Renal pelvis (tissue), 12 donors: ENCODE results near the gene CBFA2T3. TPM values are rescaled to one million over a fixed set of nuclear protein-coding genes. Genes with fewer than 3 reads are reported as not detected.
A peak's percentile ranks its signal among the peaks of the same experiment; 100 is the strongest.
"Not testable (repeated sequence)": the region's sequence is repeated elsewhere in the genome, so short reads cannot be mapped to it uniquely, and the experiment has no call there.

Experiments
- DNase-seq: peaks from one replicate; pipeline ENCODE4 v3.0.0-alpha.2; 2013
- long read RNA-seq, 16 experiments: transcript quantifications; one replicate each; lab custom pipeline, GENCODE V29; 2026
- polyA plus RNA-seq, 3 donors: library from polyadenylated mRNA; unstranded; fragments of 120-200 nt; gene quantifications; one replicate each; pipeline ENCODE4 v1.2.1, GENCODE V29; 2013; ENCODE audit not compliant: insufficient read length in 3 of 3

The CBFA2T3 gene
- 1 to 10 TPM; 3.1 to 3.6 (median 3.5) TPM for polyA plus RNA-seq
- long read RNA-seq, donor 1, result 0 reads
- long read RNA-seq, donor 2, result 0 reads
- long read RNA-seq, donor 3, partial matches to known transcripts, result 0 of 1 reads
- long read RNA-seq, donor 3, other reads (novel, unspliced or antisense), result 0 of 1 reads
- long read RNA-seq, donor 4, result 0 reads
- long read RNA-seq, donor 5, result 0 reads
- long read RNA-seq, donor 6, partial matches to known transcripts, result 0 of 1 reads
- long read RNA-seq, donor 6, other reads (novel, unspliced or antisense), result 0 of 1 reads
- long read RNA-seq, donor 7, partial matches to known transcripts, result 0 of 1 reads
- long read RNA-seq, donor 7, other reads (novel, unspliced or antisense), result 0 of 1 reads
- long read RNA-seq, donor 8, result 0 reads
- long read RNA-seq, donor 9, result 0 reads
- long read RNA-seq, donor 10, result 0 reads
- long read RNA-seq, donor 11, result 0 reads
- long read RNA-seq, donor 12, result 0 reads
- long read RNA-seq, donor 13, result 0 reads
- long read RNA-seq, donor 14, result 0 reads
- long read RNA-seq, donor 15, result 0 reads
- long read RNA-seq, donor 16, result 0 reads

DNA sequence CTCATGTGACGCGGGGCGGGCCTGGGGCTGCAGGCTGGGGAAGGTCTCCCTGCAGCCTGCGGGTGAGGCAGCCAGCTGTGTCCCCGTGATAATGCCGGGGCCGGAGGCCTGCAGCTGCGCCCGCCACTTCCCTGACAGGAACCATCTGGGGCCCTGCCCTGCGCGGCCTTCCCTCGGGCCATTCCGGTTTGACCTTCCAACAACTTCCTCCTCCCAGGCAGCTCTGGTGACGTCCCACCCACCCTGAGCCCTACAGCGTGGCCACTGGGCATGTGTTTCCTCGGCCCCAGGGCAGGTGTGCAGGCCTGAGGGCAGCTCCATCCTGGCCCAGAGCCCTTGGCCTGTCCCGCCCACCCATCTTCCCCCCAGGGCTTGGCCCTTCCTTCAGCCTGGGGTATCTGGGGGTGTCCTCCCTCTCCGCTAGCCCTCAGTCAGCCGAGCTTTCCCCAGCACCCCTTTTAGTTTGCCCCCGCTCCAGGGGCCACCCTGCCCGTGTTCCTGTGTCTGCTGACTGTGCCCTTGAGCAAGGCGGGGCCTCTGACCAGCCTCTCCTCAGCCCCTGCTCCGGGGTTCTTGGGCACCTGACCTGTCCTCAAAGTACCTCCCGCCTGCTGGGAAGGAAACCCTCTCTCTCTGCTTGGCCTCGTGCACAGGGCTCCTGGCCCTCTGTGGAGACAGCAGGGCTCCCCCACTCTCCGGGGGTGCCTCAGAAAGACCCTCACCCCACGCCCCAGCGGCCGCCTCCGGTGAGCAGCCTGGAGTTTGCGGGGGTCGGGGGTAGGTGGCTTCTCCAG, at the start of gene CBFA2T3:
TSS of gene CBFA2T3 (minus strand) at position 190 of the 794 bp plus-strand sequence. CDS start 400 bp downstream, outside the sequence.
- peak; percentile 78 for DNase-seq

DNA sequence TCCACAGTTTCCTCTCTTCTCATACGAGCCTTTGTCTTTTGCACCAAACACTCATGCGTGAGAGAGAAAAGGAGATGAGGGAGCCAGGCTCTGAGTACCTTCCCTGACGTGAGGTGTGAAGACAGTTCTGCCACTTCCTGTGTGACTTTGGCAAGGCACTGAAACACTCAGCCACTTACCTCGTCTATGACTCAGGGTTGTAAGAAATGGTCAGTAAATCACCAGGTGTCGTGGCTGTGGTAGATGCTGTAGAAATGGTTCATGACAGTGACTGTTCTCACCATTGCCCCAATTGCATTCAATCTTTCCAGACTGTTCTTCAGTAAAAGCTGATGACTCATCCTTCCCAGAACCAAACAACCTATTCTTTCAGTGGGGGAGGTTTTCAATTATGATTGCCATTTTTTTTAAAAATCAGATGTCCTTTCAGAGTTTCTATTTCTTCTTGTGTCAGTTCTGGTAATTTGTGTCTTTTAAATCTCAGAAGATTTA, 49.2 kb upstream of the CBFA2T3 start:
- DNase-seq, result no peak

DNA sequence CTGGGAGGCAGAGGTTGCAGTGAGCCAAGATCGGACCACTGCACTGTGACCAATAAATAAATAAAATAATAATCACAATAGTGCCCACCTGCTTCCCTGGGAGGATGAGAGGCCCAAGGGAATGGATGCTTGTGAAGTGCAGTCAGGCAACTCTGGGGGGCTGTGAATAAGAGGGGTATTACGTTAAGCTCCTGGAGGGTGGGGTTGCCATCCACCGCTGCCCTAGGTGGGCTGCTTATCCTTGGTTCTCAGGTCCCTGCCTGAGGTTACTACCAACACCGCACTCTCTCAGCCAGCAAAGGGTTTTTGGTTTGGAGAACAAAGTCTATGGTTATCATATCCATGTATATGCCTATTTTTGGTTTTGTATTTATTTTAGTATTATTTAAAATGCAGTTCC, 48.6 kb upstream of the CBFA2T3 start:
- DNase-seq, result no peak

DNA sequence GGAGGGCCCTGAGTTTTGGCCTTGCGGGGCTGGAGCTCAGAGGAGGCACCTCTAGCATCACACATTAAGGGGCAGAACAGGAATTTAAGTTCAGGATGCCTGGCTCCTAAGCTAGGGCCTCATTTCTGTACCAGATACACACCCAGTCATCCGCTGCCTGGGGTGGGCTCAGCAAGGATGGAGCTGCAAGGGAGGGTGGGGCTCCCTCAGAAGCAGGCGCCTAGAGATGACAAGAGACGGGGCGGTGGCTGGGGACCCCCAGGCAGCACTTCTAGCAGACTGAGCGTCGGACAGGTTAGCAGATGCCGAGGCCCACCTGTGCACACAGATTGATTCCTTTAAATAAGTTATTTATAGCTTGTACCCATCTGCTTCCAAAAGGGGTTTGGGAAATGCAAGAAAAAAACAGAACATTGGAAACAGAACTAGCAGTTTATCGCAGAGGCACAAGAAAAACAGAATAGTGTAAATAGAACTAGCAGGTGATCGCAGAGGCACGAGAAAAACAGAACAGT, 47.6 kb upstream of the CBFA2T3 start:
- no peak for DNase-seq

DNA sequence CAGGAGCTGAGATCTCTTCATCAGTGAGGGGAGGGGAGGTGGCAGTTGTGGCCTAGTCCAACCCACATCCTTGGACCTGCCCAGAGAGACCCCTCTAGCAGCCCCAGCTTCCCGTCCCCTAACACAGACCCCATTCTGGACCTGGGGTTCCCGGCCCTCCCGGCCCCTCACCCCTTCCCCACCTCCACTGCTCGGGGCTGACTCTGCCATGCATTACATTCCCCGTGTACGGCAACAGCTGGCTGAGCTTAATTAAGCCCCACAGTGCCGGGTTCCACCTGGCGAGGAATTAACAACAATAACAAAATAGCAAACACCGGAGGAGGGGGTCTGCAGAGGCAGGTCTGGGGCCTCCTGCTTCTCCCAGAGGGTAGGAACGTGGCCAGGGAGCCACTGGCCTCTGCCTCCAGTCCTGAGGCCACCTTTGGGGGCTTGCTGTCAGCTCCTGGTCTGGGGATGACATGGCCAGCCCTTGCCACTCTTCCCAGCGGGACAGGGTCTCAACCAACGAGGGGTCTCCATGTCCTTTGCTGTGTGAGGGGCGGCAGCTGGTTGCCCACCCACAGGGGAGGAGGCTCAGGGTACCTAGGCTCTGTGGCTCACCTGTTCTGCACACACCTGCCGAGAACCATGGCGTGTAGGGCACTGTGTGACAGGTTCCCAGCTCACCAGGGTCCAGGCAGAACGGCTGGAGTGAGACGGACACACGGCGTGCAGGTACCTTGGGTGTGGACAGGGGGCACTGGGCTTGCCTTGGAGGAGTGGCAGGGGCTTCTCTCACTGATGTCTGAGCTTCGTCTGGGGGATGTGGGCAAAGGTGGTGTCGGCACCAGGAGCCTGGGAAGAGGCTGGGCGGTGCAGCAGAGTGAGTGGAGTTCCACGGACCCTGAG, 46.9 kb upstream of the CBFA2T3 start:
- no peak for DNase-seq

DNA sequence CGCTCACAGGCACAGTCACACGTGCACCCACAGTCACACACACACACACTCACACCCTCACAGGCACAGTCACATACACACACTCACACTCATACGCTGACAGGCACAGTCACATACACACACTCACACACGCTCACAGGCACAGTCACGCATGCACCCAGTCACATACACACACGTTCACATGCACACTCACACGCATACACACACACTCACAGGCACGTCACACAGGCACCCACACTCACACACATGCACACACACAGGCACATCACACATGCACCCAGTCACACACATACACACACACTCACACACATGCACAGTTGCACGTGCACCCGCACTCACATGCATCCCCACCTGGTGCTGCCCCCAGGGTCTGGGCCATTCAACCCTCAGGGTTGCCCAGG, 46.1 kb upstream of the CBFA2T3 start:
- DNase-seq, result no peak

DNA sequence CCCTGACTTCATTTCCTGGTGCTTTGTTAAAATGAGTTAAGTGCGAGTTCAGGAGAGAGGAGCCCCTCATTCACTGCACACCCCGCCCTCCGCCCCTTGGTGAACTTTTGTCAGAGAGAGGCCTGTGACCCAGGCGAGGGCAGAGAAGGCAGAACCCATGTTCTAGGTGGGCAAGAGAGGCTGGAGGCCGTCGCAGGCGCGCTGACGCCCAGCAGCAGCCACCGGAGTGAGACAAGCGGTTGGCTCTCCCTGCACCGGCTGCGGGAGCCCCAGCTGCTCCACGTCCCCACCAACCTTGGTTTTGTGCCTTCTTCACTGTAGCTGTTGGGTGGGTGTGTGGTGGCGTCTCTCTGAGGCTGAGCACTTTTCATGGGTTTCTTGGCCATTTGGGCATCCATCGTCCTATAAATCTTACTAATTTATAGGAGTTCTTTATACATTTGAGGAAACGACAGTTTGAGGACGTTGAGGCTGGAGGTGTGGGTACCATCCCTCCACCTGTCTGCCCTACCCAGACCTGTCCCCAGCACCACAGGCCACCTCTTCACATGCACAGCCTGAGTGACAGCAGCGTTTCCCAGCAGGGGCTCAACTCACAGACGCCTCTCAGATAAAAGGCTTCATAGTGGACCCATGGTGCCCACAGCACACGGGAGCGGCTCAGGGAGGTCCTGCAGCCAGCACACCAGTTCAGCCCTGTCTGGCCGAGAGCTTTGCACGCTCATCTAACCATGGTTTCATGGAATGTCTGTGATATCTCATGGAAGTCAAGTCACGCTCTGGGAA, 45.2 kb upstream of the CBFA2T3 start:
- DNase-seq, result no peak

DNA sequence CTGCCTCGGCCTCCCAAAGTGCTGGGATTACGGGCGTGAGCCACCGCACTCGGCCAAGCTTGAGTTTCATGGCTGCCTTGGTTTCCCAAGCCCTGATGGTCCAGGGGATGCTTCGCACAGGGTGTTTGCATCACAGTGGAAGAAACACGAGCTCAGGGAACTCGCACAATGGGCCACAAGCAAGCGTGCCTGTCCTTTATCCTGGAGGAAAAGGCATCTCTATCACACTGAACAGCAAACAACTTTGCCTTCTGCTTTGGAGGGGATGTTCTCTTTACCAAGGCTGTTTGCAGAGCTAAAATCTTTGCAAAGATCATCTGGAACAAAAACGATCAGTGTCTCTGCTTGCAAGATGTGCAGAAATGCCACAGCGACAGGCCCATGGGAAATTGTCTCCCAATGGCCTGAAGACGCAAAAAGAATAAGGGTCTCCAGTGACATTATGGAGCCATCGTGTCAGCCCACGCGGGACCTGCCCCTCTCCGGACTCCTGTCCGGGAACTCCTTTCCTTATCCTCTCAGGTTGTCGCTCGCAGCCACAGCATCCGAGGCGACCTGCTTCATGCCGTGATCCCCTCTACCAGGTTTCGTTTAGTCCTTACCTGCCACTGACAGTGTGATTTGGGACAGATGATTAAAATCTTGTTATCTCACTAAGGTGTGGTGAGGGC, 44.1 kb upstream of the CBFA2T3 start:
- DNase-seq, result no peak

DNA sequence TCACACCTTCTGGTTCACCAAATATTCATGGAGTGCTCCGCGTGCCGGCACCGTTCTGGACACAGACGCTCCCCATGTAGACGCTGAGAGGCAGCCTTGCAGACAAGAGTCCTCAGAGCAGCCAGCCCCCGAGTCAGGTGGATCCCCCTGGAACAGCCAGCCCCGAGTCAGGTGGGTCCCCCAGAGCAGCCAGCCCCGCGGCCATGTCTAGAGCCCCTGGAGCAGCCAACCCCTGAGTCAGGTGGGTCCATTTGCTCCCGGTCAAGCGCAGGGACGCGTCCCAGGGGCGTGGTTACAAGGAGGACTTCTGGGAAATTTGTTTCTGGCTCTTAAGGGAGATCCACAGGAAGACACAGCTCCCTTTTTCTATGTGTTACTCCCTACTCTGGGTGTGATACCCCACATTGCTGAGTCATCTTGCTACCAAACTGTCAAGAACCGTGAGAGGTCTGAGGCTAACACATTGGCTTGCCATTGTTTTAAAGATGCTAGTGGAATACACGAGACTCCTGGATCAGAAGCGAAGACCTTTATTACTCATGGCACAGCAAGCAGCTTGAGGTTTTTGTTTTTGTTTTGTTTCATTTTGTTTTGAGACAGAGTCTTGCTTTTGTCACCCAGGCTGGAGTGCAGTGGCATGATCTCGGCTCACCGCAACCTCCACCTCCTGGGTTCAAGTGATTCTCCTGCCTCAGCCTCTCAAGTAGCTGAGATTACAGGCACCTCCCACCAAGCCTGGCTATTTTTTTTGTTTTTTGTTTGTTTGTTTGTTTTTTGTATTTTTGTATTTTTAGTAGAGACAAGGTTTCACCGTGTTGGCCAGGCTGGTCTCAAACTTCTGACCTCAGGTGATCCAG, 43.3 kb upstream of the CBFA2T3 start:
- DNase-seq, result no peak

DNA sequence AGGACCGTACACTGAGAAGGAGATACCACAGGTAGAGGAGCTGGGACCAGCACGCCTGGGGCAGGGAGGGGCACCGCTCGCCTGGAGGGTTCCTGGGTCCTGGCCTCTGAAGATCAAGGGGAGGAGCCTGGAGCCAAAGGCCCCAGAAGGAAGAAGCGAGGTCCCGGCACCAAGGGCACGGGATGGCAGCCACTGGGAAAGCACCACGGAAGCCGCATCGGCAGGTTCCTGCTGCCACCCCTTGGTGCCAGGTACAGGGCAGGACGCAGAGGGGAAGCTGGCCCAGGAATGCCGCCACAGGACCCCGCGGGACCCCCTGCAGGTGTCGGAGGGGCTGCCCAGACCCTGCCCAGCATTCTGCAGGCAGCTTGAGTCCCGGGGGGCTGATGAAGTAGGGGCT, 42.5 kb upstream of the CBFA2T3 start:
- no peak for DNase-seq

DNA sequence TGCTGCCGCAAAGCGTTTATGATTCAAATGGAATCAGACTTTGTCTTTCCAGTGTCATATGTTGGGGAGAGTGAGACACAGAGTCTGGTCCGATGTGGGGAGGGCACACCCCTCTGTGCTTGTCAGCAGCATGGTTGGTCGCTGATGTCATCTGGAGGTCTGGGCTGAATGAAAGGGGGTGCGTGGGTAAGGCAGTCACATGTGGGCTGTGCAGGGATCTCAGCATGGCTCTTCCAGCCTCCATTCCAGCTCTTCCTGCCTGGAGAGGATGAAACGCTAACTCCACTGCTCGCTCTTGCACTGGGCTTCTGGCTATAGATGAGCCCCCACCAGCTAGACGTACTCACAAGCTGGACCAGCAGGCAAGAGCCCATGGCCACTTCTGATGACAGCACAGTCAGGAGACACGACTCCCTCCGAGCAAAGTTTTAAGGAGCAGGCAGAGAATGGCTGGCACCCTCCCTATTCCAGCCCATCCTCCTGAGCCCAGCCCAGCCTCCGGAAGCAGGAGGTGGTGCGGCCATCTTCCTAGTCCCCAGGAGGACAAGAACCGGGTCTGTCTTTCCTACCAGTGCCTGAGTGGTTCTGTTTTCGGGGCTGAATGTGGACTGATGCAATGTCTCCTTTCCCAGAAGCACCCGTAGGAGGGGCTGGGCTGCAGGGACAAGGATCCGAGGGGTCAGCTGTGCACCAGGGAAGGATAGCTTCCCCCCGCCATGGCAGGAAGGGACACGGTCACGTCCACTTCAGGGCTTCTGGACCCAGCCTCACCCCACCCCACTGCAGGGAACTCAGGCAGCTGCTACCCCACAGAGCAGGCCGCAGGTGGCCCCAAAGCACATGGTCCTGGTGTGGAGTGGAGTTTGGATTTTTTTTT, 41.5 kb upstream of the CBFA2T3 start:
- DNase-seq, result no peak

DNA sequence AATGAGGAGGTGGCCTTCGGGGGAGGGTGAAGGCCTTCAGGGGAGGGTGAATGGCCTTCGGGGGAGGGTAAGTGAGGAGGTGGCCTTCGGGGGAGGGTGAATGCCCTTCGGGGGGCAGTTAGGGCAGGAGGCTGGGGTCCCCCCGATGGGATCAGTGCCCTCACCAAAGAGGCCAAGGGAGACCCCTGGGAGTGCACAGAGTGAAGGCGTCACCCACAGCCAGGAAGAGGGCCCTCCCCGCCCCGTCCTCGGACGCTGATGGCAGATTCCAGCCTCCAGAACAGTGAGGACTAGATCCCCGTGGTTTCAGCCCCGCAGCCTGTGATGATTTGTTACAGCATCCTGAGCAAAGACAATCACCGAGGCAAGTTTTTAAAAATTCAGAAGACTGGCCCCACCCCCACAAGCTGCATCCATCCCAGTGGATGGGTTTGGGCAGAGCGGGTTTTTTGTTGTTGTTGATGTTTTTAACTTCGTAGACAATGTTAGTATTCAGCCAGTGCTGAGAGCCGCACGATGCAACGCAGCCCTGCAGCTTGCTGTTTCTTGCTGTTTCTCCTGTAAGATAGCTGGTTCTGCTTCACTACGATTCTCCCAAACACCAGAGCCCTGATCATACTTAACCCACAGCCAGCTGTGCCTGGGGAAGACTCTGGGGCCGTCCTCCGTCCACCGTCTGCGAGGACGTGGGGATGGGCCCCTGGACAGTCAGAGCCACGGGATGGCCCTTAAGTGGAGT, 40.7 kb upstream of the CBFA2T3 start:
- DNase-seq, result no peak

DNA sequence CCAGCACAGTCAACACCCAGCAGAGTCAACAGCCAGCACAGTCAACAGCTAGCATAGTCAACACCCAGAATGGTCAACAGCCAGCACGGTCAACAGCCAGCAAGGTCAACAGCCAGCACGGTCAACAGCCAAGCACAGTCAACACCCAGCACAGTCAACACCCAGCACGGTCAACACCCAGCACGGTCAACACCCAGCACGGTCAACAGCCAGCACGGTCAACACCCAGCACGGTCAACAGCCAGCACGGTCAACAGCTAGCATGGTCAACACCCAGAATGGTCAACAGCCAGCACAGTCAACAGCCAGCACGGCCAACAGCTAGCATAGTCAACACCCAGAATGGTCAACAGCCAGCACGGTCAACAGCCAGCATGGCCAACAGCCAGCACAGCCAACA, 39.6 kb upstream of the CBFA2T3 start:
- not testable (repeated sequence) for DNase-seq

DNA sequence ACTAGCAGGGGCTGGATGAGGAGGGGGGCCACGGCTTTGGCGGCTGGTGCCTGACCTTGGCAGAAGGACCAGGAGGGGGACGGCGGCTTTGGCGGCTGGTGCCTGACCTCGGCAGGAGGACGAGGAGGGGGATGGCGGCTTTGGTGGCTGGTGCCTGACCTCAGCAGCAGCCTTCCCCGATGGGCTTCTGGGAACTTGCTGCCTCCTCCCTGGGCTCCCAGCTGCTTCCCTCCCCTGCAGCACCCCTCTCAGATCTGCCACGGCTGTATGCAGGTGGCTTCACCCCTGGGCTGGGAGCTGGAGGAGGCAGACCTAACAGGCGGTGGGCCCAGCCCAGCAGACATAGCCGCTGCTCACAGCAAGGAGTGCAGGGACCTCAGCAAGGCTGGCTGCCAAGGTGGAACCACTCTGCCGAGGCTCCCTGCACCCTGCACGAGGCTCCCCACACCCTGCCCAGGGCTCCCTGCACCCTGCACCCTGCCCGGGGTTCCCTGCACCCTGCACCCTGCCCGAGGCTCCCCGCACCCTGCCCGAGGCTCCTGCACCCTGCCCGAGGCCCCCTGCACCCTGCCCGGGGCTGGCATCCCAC, 38.4 kb upstream of the CBFA2T3 start:
- DNase-seq, result no peak

DNA sequence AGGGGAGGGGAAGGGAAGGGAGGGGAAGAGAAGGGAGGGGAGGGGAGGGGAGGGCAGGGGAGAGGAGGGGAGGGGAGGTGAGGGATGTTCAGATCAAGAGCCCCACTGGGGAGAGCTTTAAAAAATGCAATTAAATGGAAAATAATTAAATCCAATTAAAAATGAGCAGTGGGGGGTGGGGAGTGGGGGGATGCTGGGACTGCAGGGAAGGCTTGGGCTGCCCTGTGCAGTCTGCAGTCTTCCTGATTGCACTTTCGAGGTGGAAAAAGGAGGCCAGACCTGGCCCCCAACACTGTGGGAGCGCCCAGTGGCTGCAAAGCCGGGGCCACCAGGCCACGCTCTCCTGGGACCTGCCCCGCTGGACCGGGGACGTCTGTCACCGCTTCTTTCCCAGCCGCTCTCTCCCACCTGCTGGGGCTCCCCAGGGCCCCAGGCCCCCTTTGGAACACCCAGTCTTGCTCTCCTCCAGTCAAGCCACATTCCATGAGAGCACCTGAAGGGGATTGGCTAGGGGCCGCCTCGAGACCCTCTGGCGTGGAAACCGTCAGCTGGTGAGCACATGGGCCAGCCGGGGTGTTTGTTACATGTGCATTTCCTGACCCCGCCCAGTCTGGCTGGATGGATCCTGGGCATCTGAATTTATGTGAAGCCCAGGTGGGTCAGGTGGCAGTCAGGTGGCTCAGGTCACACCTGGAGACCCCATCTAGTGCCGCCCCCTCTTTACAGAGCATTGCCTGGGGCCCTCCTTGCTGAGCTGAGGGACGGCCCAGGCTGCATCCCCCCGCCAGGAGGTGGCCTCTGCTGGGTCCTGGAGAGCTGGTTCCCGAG, 37.6 kb upstream of the CBFA2T3 start:
- DNase-seq, result no peak
